ENCODE measurements around the gene ANKRD16. TPM values are rescaled to one million over a fixed set of nuclear protein-coding genes. Genes with fewer than 3 reads are reported as not detected.
"Not testable (repeated sequence)": the region's sequence is repeated elsewhere in the genome, so short reads cannot be mapped to it uniquely, and the experiment has no call there.

ANKRD16 gene
- total RNA-seq, 2 experiments from 2014 or later, result 3.3 to 5.4 TPM

DNA sequence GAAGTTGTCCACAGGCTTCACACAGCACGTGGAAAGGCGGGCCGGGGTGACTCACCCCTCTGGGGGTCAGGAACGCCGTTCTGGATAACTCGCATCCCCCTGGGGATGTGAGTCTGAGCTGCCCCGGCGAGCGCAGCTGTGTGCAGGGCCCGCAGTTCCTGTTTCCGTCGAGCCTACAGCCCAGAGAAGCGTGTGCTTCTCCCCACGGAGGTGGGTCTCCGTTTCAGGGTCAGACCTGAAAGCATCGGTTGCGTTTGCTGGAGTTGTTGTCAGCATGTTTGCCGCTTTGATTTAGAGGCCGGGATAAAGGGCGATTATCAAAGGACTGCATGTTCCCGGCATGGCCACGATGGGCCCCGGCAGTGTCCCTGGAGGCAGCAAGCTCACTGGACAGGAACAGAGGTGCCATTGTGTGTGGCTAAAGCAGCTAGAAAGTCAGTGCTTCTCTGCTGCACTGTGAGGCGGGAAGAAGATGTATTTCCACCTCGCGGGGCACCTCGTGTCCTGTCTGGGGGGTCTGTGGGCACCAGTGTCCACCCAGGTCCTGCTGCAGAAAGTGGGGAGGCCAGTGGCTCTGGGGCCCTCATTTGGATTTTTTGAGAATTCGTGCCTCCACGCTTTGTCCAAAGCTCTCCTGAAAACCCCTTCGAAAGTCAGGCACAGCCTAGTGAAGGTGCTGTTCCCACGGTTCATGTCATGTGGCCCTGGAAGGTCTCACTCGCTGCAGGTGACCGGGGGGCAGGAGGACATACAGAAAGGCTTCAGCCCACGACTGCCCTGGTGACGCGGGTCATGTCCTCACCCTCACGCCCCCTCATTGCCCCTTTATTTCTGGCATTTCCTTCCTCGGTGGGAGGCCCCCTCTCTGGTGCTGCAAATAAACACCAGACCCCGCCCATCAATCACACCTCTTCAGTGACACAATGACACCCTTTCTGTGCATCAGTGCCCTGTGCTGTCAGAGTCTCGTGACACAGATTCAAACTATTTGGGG lies 49.1 kb downstream of the ANKRD16 start:
- ChIA-PET CTCF (no interaction called here), POLR2A (interaction anchor here (0.6 kb wide), 1 partner anchor 64 kb away, joined by 3 read pairs; no protein-coding TSS in a partner anchor)
- Mint-ChIP-seq H3K4me1 (peaks cover 4% of the 10 kb centered on the region), H3K27me3 (peaks cover 5% of the 10 kb centered on the region), H3K36me3 (ENCODE audit: low read depth) (no peaks in the 10 kb centered on the region), H3K4me3 (no peak overlapping the region), H3K9me3 (no peaks in the 10 kb centered on the region), H3K27ac (no peak overlapping the region)
- DNase-seq, result no peak

GRCh38 chr10:5836181-5836580 lies 53.5 kb downstream of the ANKRD16 start:
- POLR2A ChIA-PET; H3K4me1 Mint-ChIP-seq; DNase-seq; H3K9me3 Mint-ChIP-seq; H3K27me3 Mint-ChIP-seq; H3K27ac Mint-ChIP-seq; H3K4me3 Mint-ChIP-seq; H3K36me3 Mint-ChIP-seq (ENCODE audit: low read depth): not testable (repeated sequence)
- CTCF ChIA-PET, result interaction anchor here (0.9 kb wide), 1 partner anchor 16 kb away, joined by 3 read pairs; no protein-coding TSS in a partner anchor

DNA sequence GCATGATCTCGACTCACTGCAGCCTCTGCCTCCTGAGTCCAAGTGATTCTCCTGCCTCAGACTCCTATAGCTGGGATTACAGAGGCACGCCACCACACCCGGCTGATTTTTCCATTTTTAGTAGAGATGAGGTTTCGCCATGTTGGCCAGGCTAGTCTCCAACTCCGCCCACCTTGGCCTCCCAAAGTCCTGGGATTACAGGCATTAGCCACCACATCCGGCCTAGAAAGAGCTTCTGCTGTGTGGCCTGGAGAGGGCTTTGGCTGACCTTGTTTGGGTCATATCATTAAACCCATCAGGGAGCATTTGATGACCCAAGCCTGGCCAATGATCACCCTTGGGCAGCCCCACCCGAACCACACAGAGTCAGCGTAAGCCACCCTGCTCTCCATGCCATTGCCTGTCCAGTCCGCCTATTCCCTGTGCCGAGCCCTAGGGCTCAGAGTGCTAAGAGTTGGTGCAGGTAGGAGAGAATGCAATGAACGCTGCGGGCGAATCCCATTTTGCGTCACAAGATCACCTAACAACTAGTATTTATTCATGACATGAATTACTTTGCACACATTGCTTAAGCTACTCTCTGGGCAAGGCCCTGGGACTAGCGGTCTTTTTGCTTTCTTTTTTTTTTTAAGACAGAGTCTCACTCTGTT lies 54.1 kb downstream of the ANKRD16 start:
- Mint-ChIP-seq H3K27me3 (peaks cover 2% of the 10 kb centered on the region), H3K4me1 (no peaks in the 10 kb centered on the region), H3K27ac (no peak overlapping the region), H3K36me3 (ENCODE audit: low read depth) (no peaks in the 10 kb centered on the region), H3K9me3 (no peaks in the 10 kb centered on the region), H3K4me3 (no peak overlapping the region)
- ChIA-PET CTCF (interaction anchor here (0.9 kb wide), 1 partner anchor 16 kb away, joined by 3 read pairs; no protein-coding TSS in a partner anchor), POLR2A (interaction anchor here (1.0 kb wide), 1 partner anchor 9 kb away, joined by 3 read pairs; no protein-coding TSS in a partner anchor)
- no peak for DNase-seq

DNA sequence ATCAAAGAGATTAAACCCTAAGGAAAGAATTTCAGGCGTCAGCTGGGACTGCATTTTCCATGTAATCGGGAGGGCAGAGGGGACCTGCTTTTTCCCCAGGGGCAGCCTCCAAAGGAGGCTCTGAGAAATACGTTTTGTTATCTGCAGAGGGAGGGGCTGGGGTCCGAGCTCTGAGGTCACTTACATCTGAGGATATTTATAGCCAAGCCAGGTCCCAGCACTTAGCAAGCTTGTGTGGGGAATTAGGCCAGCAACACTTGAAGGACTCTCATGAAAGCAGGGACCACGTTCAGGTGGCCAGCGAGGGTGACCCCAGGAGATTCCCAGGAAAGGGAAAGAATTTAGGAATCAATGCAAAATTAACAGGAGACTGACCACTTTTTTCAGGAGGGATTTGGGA lies 55.9 kb downstream of the ANKRD16 start:
- Mint-ChIP-seq H3K36me3 (ENCODE audit: low read depth) (no peaks in the 10 kb centered on the region), H3K27ac (no peak overlapping the region), H3K27me3 (no peaks in the 10 kb centered on the region), H3K9me3 (no peaks in the 10 kb centered on the region), H3K4me1 (no peaks in the 10 kb centered on the region), H3K4me3 (no peak overlapping the region)
- CTCF ChIA-PET, result no interaction called here
- POLR2A ChIA-PET, result no interaction called here
- no peak for DNase-seq

GRCh38 chr10:5832946-5833345 lies 56.7 kb downstream of the ANKRD16 start:
- ChIA-PET POLR2A (no interaction called here), CTCF (no interaction called here)
- no peaks in the 10 kb centered on the region for H3K27me3 Mint-ChIP-seq
- no peaks in the 10 kb centered on the region for H3K36me3 Mint-ChIP-seq (ENCODE audit: low read depth)
- no peak overlapping the region for H3K27ac Mint-ChIP-seq
- no peak overlapping the region for H3K4me3 Mint-ChIP-seq
- H3K4me1 Mint-ChIP-seq, result no peaks in the 10 kb centered on the region
- DNase-seq, result no peak
- H3K9me3 Mint-ChIP-seq, result no peaks in the 10 kb centered on the region

DNA sequence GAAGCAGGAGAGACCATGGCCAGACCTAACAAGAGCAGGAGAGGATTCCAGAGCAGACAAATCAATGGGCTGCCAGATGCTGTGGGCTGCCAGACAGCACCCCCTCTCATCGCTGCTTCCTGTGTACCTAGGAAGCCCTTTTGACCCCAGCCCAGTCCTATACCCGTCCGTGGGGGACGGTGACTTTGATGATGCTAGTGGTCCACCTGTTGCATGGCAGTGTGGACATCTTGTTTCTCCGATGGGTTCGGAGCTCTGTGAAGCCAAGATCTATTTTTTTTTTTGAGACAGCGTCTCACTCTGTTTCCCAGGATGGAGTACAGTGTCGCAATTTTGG lies 58.3 kb downstream of the ANKRD16 start:
- Mint-ChIP-seq H3K36me3 (ENCODE audit: low read depth) (no peaks in the 10 kb centered on the region), H3K27ac (no peak overlapping the region), H3K9me3 (no peaks in the 10 kb centered on the region), H3K27me3 (no peaks in the 10 kb centered on the region), H3K4me3 (no peak overlapping the region), H3K4me1 (no peaks in the 10 kb centered on the region)
- CTCF ChIA-PET, result no interaction called here
- no peak for DNase-seq
- POLR2A ChIA-PET, result no interaction called here

- Mint-ChIP-seq H3K4me3 (no peak overlapping the region), H3K27ac (no peak overlapping the region), H3K9me3 (no peaks in the 10 kb centered on the region), H3K27me3 (no peaks in the 10 kb centered on the region), H3K36me3 (ENCODE audit: low read depth) (no peaks in the 10 kb centered on the region), H3K4me1 (no peaks in the 10 kb centered on the region)
- no peak for DNase-seq
- CTCF ChIA-PET, result no interaction called here
- POLR2A ChIA-PET, result no interaction called here
These were observed 58.9 kb downstream of the ANKRD16 start for GRCh38 chr10:5830629-5831445.

DNA sequence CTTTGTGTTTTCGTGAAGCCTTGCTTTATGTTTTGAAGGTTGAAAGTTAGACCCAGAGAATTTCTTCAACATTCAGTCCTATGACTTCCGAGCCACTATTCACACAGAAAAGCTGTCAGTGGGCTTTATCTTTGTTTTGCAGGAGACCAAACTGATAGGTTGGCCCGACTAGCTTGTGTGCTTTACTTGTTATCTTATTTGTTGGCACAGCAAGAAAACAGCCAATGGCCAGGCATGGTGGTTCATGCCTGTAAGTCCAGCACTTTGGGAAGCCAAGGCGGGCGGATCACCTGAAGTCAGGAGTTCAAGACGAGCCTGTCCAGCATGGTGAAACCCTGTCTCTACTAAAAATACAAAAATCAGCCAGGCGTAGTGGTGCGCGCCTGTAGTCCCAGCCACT lies 60.4 kb downstream of the ANKRD16 start:
- H3K4me1 Mint-ChIP-seq, result no peaks in the 10 kb centered on the region
- no peaks in the 10 kb centered on the region for H3K36me3 Mint-ChIP-seq (ENCODE audit: low read depth)
- no peak overlapping the region for H3K4me3 Mint-ChIP-seq
- no peaks in the 10 kb centered on the region for H3K27me3 Mint-ChIP-seq
- CTCF ChIA-PET, result no interaction called here
- H3K27ac Mint-ChIP-seq, result no peak overlapping the region
- POLR2A ChIA-PET, result interaction anchor here (0.6 kb wide), 1 partner anchor 29 kb away, joined by 4 read pairs; no protein-coding TSS in a partner anchor
- no peak for DNase-seq
- no peaks in the 10 kb centered on the region for H3K9me3 Mint-ChIP-seq

DNA sequence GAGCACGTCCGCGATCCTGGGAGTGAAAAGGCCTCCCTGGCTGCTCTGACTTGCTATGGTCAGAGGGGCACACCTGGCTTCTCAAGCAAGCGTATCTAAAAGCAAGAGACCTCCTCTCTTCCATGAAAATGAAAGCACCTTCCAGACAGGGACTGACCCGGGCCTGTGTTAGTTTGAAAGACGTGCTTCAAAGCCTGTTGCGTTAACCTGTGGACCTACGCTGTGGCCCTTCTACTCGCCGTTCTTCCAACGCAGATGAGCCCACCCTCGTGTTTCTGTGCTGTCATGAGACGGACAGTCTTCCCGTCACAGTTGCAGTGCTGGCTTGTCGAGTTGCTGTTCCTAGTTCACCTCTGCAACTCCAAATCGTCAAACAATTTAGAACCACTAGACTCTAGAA lies 61.0 kb downstream of the ANKRD16 start:
- H3K27ac Mint-ChIP-seq, result no peak overlapping the region
- no peaks in the 10 kb centered on the region for H3K36me3 Mint-ChIP-seq (ENCODE audit: low read depth)
- POLR2A ChIA-PET, result no interaction called here
- DNase-seq, result no peak
- H3K9me3 Mint-ChIP-seq, result no peaks in the 10 kb centered on the region
- no peaks in the 10 kb centered on the region for H3K4me1 Mint-ChIP-seq
- H3K27me3 Mint-ChIP-seq, result no peaks in the 10 kb centered on the region
- no peak overlapping the region for H3K4me3 Mint-ChIP-seq
- CTCF ChIA-PET, result no interaction called here

GRCh38 chr10:5827841-5828240 lies 61.9 kb downstream of the ANKRD16 start:
- DNase-seq, result no peak
- Mint-ChIP-seq H3K4me1 (no peaks in the 10 kb centered on the region), H3K27me3 (no peaks in the 10 kb centered on the region), H3K36me3 (ENCODE audit: low read depth) (no peaks in the 10 kb centered on the region), H3K9me3 (no peaks in the 10 kb centered on the region), H3K27ac (no peak overlapping the region), H3K4me3 (no peak overlapping the region)
- POLR2A ChIA-PET, result no interaction called here
- CTCF ChIA-PET, result no interaction called here

DNA sequence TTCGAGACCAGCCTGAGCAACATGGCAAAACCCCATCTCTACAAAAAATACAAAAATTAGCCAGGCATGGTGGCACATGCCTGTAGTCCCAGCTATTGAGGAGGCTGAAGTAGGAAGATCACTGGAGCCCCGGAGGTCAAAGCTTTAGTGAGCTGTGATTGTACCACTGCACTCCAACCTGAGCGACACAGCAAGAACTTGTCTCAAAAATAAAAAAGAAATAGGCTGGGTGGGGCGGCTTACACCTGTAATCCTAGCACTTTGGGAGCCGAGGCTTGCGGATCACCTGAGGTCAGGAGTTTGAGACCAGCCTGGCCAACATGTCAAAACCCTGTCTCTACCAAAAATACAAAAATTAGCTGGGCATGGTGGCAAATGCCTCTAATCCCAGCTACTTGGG lies 63.2 kb downstream of the ANKRD16 start:
- CTCF ChIA-PET, result interaction anchor here (1.0 kb wide), 1 partner anchor 48 kb away, joined by 3 read pairs; no protein-coding TSS in a partner anchor

GRCh38 chr10:5818894-5819293 lies 70.8 kb downstream of the ANKRD16 start:
- ChIA-PET CTCF (no interaction called here), POLR2A (interaction anchor here (1.1 kb wide), 1 partner anchor 135 kb away, joined by 3 read pairs; no protein-coding TSS in a partner anchor)
- no peaks in the 10 kb centered on the region for H3K9me3 Mint-ChIP-seq
- peaks cover 39% of the 10 kb centered on the region for H3K4me1 Mint-ChIP-seq
- no peaks in the 10 kb centered on the region for H3K27me3 Mint-ChIP-seq
- peaks cover 7% of the 10 kb centered on the region for H3K36me3 Mint-ChIP-seq (ENCODE audit: low read depth)
- no peak for DNase-seq
- no peak overlapping the region for H3K4me3 Mint-ChIP-seq
- no peak overlapping the region for H3K27ac Mint-ChIP-seq

More for the DNA sequence above, 63.2 kb downstream of the ANKRD16 start:
- not testable (repeated sequence) for DNase-seq; H3K27ac Mint-ChIP-seq; H3K4me1 Mint-ChIP-seq; H3K27me3 Mint-ChIP-seq; H3K36me3 Mint-ChIP-seq (ENCODE audit: low read depth); H3K9me3 Mint-ChIP-seq; H3K4me3 Mint-ChIP-seq
- POLR2A ChIA-PET, result interaction anchor here (0.6 to 1.9 kb wide), 2 partner anchors 13 to 17 kb away, joined by 3 to 8 read pairs; partner anchors contain the start of gene GDI2

DNA sequence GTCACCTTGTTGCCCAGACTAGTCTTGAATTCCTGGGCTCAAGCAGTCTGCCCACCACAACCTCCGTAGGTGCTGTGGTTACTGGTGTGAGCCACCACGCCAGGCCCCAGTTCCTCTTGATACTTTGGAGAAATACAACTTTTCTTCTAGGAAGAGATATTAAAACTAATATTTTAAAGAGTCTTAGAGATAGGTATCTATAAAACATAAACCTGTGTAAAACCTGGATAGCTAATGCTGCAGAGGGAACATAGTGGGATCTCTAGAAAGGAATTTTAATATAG lies 71.7 kb downstream of the ANKRD16 start:
- POLR2A ChIA-PET, result interaction anchor here (1.1 kb wide), 1 partner anchor 134 kb away, joined by 3 read pairs; no protein-coding TSS in a partner anchor
- no peaks in the 10 kb centered on the region for H3K27me3 Mint-ChIP-seq
- H3K4me3 Mint-ChIP-seq, result no peak overlapping the region
- H3K9me3 Mint-ChIP-seq, result no peaks in the 10 kb centered on the region
- CTCF ChIA-PET, result no interaction called here
- no peak for DNase-seq
- no peak overlapping the region for H3K27ac Mint-ChIP-seq
- H3K36me3 Mint-ChIP-seq (ENCODE audit: low read depth), result peaks cover 10% of the 10 kb centered on the region
- H3K4me1 Mint-ChIP-seq, result peaks cover 39% of the 10 kb centered on the region
